ENCODE measurements around the gene SPRR5.

GRCh38 chr1:152901631-152902030 is 45.4 kb upstream of the SPRR5 start:
- TF ChIP-seq, protein P1, sequence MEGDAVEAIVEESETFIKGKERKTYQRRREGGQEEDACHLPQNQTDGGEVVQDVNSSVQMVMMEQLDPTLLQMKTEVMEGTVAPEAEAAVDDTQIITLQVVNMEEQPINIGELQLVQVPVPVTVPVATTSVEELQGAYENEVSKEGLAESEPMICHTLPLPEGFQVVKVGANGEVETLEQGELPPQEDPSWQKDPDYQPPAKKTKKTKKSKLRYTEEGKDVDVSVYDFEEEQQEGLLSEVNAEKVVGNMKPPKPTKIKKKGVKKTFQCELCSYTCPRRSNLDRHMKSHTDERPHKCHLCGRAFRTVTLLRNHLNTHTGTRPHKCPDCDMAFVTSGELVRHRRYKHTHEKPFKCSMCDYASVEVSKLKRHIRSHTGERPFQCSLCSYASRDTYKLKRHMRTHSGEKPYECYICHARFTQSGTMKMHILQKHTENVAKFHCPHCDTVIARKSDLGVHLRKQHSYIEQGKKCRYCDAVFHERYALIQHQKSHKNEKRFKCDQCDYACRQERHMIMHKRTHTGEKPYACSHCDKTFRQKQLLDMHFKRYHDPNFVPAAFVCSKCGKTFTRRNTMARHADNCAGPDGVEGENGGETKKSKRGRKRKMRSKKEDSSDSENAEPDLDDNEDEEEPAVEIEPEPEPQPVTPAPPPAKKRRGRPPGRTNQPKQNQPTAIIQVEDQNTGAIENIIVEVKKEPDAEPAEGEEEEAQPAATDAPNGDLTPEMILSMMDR (conservative IDR thresholded peaks at IDR 0.05), result no peak
- no peak for TF ChIP-seq EZH2 (IDR thresholded peaks at IDR 0.05; ENCODE audit: low read depth)
